Stomach (tissue), 4 donors: ENCODE data around the gene MC4R.

Experiments used
- CTCF ChIP-seq, 7 experiments: fragments of 450-650 bp in 4 of 7; fragments of 200-600 bp in 3 of 7; sonication (generic) in 3 of 7; IDR thresholded peaks; one replicate each; pipeline ENCODE4 v1.5.1; 2016 to 2019; ENCODE audit warnings: antibody characterized with exemption in 7 of 7, control low read depth in 2 of 7, mild to moderate bottlenecking in 1 of 7
- POLR2A ChIP-seq, 4 donors: fragments of 450-650 bp; IDR thresholded peaks; one replicate each; pipeline ENCODE4 v1.6.1; 2016; ENCODE audit warnings: antibody characterized with exemption in 4 of 4, control low read depth in 2 of 4, mild to moderate bottlenecking in 1 of 4, moderate library complexity in 1 of 4

DNA sequence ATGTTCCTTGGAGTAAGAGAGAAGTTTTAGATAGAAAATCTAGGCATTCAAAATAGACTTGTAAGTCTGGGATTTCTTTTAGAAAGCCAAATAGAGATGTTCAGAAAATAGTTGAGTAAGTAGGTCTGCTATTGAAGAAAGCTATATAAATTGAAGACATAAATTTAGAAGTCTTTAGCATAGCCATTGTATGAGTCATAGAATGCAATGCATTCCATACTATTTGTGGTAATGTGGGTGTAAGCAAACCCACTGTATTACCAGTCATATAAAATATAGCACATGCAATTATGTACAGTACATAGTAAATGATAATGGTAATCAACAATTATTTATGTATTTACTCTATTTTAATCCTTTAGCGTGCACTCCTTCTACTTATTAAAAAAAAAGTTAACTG lies 14.1 kb downstream of the MC4R start:
- no peak for TF ChIP-seq CTCF (IDR thresholded peaks at IDR 0.05)
- TF ChIP-seq POLR2A (IDR thresholded peaks at IDR 0.05) = no peak
